Muscle of arm (tissue), 12 donors: ENCODE measurements around the gene ANKS1A. TPM values are rescaled to one million over a fixed set of nuclear protein-coding genes. Genes with fewer than 3 reads are reported as not detected.

Experiments used
- DNase-seq: peaks from one replicate; pipeline ENCODE4 v3.0.0-alpha.2; 2013
- polyA plus RNA-seq, 12 donors: library from polyadenylated mRNA; unstranded; fragments of 120-200 nt; gene quantifications; one replicate each; pipeline ENCODE4 v1.2.1, GENCODE V29; 2013; ENCODE audit not compliant: insufficient read length in 12 of 12

Gene ANKS1A
- polyA plus RNA-seq, 12 donors: 30.8 to 59.7 (median 40.6) TPM; not detected in 1

DNA sequence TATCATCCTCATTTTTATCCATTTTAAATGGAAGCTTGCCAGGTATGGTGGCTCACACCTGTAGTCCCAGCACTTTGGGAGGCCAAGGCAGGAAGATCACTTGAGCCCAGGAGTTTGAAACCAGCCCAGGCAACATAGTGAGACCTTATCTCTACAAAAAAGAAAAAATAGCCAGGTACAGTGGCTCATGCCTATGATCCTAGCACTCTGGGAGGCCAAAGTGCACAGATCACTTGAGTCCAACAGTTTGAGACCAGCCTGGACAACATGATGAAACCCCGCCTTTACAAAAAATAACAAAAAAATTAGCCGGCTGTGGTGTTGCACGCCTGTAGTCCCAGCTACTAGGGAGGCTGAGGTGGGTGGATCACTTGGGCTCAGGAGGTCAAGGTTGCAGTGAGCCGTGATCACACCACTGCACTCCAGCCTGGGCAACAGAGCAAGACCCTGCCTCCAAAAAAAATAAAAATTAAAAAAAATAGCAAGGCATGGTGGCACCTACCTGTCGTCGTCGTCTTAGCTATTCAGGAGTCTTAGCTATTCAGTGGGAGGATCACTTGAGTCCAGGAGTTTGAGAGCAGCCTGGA lies 163.0 kb downstream of the ANKS1A start:
- no peak for DNase-seq

GRCh38 chr6:35052694-35053565 lies 163.9 kb downstream of the ANKS1A start:
- peak; percentile 54 for DNase-seq

DNA sequence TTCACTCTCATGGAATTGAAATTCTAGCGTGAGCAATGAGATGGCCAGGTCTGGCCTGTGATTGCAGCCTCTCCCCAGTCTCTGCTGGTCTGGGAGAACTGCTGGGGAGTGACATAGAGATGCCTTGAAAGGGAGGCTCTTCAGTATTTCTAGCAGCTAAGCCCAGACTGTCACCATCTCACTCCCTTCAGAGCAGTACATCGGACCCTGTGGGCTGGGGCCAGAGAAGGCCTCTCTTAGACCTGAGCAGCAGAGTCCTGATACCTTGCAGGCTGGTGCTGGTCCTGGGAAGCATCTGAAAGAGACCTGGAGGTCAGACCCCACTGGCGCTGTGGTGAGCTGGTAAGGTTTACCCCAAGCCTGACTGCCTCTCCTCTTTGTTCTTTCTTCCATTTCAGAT lies 164.6 kb downstream of the ANKS1A start:
- DNase-seq: no peak

DNA sequence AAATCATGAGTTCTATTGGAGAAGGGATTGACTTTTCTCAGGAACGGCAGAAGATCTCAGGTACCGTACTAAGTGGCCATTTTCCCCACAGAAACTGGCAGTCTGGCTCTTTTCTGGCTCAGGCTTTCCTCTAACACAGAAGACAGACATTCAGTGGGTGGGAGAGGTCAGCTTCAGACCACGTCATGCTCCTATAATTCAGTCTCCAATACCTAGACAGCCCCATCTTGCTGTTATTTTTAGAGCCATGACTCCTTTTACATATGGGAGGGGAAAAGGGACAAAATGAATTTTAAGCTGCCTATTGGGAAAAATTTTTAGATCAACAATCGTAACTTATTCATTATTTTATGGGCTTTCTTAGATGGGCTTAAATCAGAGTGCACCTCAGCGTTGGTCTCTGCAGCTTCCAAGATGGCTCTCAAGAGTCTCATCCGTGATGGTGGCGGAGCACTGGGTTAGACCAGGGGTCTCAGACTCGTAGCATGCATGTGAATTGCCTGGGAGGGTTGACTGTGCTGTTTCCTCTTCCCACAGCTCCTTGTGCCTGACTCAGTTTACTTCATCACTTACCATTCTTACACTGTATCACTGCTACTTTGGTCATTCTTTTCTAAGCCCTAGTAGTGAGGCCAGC lies 165.2 kb downstream of the ANKS1A start:
- no peak for DNase-seq

GRCh38 chr6:35054743-35055130 lies 165.7 kb downstream of the ANKS1A start:
- DNase-seq: no peak

DNA sequence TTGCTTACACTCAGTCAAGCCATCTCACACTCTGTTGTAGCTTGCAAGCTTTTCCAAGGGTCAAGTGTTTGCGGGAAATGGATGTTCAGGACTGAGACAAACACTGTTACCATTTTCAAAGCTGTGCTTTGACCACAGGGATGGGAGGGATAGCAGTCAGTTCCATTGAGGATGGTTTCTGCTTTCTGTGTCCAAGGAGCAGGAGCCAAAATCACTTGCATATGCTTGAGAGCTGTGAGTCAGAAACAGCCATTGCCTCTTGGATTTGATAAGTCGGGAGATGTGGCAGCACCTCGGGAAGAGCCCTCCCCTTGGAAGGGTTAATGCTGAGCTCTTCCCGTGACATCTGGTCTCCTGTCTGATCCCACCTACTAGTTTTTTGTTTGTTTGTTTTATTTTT lies 166.8 kb downstream of the ANKS1A start:
- no peak for DNase-seq

DNA sequence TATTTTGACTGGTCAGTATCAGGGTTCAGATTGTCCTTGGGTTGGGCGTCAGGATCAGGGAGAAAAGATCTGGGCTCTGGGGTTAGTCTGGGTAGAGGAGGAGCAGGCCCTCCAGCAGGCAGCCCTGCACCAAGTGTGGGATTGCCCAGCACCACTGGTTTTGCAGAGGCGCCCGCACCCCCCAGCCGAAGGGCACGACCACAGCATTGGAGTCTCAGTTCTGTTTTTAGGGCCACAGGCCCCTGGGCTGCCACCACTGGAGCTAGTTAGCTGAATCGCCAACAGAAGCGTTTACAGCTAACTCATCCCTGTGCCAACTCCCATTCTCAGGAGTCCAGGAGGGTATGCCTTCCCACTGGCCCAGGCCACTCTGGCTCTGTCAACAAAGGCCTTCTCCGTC lies 167.9 kb downstream of the ANKS1A start:
- no peak for DNase-seq

- peak; percentile 80 for DNase-seq
Measured at GRCh38 chr6:35057449-35058357, 168.6 kb downstream of the ANKS1A start.

DNA sequence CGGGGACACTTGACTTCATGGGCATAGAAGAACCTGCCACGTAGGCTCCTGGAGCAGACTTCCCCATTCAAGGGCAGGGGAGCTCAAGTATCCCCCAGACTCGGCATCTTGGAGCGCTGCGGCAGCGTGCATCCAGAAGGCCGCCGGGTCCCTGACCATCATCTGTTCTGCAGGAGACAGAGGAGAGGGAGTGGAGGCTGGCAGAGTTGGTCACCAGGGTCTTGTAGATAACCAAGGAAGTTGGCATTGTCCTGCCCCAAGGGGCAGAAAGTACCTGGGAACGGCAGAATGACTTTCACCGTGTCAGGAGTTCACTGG lies 169.3 kb downstream of the ANKS1A start:
- no peak for DNase-seq

- no peak for DNase-seq
Measured at GRCh38 chr6:35058865-35059522, 169.9 kb downstream of the ANKS1A start.

GRCh38 chr6:35059596-35060345 lies 170.7 kb downstream of the ANKS1A start:
- no peak for DNase-seq

- no peak for DNase-seq
Measured at GRCh38 chr6:35061102-35061615, 172.1 kb downstream of the ANKS1A start.

DNA sequence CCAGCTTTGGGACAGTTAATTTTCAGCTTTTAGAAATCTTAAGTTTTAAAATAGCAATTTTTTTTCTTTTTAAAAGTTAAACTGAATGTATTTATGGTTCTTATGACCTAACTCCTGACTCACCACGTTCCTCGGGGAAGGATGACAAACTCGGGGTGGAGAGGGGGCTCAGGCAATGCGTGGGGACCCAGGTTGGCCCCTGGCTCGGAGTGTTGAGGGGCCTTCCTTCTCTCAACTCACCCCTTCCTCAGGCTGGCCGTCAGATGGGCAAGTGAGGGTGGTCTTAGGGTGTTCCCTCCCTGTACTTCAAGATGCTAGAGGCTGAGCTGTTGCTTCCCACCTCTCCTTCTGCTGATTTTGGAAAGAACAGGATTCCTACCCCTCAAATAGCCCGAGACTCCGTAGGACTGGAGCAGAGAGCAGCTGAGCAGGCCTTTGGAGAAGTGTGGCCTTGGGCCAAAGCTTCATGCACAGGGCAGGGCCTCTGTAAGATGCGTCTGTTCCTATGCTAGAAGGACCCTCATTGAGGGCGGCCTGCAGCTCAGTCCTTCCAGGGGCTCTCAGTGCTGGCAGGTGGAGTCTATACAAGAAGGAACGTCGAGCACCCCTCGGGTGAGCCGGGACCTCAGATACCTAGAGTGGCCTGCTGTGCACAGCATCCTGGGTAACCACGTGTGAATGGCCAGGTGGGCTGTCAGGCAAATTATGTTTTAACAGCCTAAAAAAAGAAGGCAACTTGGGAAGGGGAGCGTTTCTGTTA lies 172.8 kb downstream of the ANKS1A start:
- DNase-seq: no peak

DNA sequence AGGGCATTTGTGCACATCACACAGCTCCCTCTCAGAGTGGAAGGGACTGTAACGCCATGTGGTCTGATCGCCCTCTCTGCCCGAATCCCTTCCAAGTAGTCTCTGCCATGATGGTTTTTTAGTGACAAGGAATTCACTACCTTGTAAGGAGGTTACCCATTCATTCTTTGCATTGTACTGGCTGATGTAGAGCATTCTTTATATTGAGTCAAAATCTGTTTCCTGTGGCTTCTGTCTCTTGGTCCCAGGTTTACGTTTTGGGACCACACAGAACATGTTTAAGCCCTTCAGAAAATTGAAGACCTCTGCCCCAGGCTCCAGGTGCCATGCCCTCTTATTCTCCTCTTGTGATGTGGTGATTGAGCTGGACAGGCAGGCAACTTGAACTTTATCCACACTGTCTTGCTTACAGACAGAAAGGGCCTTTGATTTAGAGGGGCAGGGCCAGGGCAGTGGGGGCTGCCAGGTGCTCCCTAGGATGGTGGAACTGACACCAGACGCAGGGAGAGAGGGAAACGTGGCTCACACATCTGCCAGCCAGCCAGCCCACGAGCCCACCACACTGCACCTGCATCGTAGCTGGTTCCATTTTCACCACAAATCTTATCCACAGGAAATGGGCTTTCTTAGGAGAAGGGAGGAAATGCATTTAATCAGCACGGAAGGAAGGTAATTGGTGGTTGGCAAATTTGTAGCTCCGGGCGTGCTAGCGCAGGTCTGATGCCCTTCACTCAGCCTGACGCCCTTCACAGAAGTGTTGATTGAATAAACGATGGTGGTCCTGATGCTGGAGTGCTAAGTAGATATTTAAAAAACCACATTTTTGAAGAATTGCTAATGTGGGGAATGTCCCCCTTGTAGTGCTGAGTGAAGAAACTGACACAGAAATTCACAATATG lies 173.9 kb downstream of the ANKS1A start:
- DNase-seq: no peak

GRCh38 chr6:35063701-35064280 lies 174.7 kb downstream of the ANKS1A start:
- no peak for DNase-seq

DNA sequence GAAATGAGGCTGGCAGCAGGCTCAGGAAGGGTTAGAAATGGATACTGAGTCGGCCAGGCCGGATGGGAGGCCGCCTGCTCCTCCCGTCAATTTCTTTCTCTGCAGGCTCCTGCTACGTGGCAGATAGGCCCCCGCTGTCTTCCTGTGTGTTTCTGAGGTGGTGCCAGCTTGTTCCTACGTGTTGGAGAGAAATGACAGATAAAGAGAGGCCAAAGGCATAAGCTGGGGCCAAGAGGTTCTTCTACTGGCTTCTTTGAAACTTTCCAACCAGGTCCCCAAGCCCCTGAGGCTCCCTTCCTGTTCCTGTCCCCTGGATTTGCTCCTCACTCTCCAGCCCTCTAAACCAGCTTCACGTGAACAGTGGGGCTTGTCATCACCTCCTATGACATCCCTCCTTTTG lies 175.2 kb downstream of the ANKS1A start:
- no peak for DNase-seq

DNA sequence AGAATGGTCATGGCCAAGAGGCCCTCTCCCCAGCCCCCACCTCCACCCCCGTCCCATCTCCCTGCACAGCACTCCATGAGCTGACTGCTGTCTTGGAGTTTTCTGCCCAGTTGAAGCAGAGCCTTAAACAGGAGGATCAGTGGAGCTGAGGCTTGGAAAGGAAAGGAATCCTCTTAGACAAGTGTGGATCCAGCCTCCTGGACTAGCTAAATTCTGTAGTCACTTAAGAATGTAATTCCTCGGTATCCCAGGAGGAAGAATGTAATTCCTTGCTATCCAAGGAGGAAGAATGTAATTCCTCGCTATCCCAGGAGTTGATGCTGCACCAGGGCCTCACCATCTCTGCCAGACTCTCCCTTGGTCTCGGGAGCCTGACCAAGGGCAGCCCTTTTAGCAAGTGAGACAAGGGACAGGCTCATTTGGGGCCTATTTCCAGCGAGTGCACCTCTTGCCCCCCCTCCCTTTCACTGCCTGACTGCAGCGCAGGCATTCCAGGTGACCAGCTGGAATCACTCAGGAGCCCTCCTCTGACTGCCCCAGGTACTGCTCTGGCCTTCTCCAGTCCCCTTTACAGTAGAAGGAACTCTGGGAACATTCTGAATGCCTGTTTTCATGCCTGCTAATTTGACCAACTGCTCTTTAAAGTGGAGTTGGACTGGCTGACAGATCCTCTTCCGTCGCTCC lies 175.8 kb downstream of the ANKS1A start:
- no peak for DNase-seq

- DNase-seq: no peak
Measured at GRCh38 chr6:35065441-35065800, 176.4 kb downstream of the ANKS1A start.
